ENCODE results near the gene TMC7.
"Not testable (repeated sequence)": the region's sequence is repeated elsewhere in the genome, so short reads cannot be mapped to it uniquely, and the experiment has no call there.

The TMC7 gene

DNA sequence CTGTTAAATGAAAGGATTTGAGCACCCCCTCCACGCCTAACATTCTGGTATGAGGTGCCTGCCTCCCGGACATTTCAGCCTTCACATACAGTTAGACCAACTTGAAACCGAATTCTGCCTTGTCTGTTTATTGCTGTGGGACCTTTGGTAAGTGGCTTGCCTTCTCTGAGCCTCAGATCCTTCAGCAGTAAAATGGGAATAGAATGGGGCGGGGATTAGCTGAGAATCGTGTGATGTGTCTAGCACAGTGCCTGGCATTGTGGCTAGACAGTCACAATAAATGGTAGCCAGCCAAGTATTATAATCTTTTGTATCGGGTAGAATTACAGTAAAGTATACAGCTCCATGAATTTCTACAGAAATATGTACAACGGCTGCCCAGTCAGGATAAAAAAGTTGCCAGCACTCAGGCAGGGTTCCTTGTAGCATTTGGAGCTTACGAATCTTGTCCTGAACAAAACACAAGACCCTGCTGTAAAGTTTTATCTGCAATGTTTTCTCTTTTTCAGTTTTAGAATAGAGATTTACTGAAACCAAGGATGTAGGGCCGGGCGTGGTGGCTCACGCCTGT, 786 bp downstream of the TMC7 start:
- no peak for DNase-seq

DNA sequence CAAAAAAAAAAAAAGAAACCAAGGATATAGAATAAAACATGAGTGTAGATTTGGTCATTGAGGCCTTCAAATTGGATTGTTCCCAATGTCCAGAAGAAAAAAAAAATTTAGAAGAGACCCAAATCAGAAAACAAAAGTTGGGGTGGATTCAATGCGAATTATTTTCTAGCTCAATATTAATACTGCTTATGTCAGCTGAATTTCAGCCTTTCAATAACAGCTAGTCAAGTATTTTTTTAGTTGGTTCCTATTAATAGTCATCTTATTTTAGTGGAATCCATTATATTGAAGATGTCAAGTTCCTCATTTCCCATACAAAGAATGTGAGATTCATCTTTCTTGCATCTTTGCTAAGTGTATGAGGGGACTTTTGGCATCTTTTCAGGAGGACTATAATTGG, 1.5 kb downstream of the TMC7 start:
- DNase-seq = not testable (repeated sequence)

DNA sequence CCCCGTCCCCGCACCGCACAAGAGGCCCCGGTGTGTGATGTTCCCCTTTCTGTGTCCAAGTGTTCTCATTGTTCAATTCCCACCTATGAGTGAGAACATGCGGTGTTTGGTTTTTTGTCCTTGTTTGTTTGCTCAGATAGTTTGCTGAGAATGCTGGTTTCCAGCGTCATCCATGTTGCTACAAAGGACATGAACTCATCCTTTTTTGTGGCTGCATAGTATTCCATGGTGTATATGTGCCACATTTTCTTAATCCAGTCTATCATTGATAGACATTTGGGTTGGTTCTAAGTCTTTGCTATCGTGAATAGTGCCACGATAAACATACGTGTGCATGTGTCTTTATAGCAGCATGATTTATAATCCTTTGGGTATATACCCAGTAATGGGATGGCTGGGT, 8.0 kb downstream of the TMC7 start:
- not testable (repeated sequence) for DNase-seq

DNA sequence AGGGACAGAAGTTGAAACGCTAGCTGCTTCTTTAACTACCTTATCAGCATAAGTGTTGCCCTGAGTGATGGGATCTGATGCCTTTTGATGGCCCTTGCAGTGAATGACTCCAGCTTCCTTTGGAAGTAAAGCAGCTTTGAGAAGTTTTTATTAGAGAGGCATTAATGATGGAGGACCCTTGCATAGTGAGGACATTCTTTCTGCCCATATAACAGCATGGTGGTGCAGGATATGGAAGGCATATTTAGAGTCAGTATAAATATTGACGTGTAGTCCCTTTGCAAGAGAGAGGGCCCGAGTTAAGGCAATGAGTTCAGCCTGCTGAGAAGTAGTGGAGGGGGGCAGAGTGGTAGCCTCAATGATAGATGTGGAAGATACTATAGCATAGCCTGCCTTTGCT, 9.8 kb downstream of the TMC7 start:
- not testable (repeated sequence) for DNase-seq

DNA sequence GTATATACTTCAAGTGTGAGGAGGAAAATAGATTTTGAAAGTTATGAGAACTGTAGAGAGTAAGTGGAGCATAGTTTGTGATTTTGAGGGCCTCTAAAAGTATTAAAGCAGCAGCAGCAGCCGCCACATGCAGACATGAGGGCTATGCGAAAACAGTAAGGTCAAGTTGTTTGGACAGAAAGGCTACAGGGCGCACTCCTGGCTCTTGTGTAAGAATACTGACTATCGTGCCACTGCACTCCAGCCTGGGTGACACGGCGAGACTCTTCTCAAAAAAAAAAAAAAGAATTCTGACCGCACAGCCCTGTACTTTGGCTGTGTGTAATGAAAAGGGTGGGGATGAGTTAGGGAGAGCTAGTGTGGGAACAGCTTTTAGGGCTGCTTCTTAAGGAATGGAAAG, 10.4 kb downstream of the TMC7 start:
- not testable (repeated sequence) for DNase-seq

DNA sequence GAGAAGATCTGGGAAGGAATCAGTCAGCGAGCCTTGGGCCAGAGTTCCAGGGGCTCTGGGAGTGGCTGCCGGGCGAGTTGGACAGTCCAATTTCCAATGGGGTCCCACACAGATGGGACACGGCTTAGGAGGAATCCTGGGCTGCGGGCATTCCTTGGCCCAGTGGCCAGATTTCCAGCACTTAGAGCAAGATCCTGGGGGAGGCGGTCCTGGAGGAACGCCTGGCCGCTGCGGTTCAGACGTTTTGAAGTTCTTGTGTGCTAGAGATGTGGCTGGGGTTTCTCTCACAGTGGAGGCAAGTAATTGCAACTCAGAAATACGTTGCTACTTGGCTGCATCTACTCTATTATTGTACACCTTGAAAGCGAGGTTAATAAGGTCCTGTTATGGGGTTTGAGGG, 11.7 kb downstream of the TMC7 start:
- not testable (repeated sequence) for DNase-seq

DNA sequence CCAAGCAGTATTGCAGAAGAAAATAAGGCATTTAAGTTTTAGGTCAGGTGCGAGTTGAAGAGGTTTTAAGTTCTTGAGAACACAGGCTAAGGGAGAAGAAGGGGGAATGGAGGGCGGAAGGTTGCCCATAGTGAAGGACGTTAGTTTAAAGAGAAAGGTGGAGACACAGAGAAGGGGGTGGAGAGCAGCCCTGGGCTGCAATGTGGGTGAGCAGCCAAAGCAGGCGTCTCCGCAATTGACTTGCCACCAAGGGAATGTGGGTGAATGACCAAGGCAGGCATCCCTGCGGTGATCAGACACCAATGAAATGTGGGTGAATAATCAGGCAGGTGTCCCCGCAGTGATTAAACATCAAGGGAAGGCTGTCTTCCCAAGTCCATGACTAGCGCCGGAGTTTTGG, 12.8 kb downstream of the TMC7 start:
- not testable (repeated sequence) for DNase-seq

DNA sequence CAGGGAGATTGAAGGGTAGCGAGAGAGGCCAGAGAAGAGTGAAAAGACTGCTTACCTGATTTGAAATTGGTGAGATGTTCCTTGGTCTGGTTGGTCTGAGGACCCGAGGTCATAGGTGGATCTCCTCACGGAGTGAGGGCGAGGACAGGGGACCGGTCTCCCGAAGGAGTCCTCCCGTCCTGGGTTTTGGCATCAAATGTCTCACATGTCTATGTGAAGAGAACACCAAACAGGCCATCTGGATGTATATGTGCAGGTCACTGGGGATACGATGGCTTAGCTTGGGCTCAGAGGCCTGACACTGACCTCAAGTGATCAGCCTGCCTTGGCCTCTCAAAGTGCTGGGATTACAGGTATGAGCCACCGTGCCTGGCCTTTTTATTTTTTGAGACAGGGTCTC, 13.3 kb downstream of the TMC7 start:
- not testable (repeated sequence) for DNase-seq

DNA sequence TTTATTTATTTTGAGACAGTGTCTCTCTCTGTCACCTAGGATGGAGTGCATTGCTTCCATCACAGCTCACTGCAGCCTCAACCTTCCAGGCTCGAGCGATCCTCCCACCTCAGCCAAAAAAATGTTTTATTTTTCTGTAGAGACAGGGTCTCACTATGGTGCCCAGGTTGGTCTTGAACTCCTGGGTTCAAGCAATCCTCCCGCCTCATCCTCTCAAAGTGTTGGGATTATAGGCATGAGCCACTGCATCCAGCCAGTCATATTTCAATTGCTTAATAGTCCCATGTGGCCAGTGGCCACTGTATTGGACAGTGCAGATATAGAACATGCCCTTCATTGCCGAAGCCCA, 15.3 kb downstream of the TMC7 start:
- DNase-seq = no peak

DNA sequence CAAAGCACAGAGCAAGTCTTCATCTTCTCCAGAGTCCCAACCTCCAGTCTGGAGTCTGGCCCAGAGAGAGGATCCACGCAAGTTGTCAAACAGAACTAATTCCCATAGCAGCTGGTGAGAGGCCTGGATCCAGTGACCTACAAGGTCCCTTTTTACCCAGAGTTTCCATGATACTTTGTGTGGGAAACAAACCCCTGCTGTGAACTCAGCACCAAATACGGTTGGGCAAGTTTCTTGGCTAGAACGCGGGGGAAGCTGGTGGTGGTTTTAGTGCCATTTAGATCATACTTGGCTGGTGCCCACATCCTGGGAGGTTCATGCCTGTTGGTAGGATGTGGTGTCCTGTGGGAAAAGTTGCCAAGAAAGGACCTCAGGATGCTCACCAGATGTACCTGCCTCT, 18.1 kb downstream of the TMC7 start:
- DNase-seq = no peak

DNA sequence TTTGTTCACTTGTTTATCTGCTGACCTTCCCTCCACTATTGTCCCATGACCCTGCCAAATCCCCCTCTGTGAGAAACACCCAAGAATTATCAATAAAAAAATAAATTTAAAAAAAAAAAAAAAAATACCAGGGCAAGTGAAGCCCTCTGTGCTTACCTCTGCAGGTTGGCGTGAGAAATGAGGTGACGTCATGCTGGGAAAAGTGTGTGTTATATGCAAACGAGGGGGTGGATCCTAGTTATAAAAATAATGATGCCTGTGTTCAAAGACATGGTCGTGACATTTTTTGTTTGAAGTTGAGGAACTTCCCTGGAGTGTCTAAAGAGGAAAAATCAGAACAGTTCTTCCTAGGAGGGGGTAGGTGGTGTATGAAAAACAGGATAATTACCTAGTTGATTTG, 20.2 kb downstream of the TMC7 start:
- no peak for DNase-seq

DNA sequence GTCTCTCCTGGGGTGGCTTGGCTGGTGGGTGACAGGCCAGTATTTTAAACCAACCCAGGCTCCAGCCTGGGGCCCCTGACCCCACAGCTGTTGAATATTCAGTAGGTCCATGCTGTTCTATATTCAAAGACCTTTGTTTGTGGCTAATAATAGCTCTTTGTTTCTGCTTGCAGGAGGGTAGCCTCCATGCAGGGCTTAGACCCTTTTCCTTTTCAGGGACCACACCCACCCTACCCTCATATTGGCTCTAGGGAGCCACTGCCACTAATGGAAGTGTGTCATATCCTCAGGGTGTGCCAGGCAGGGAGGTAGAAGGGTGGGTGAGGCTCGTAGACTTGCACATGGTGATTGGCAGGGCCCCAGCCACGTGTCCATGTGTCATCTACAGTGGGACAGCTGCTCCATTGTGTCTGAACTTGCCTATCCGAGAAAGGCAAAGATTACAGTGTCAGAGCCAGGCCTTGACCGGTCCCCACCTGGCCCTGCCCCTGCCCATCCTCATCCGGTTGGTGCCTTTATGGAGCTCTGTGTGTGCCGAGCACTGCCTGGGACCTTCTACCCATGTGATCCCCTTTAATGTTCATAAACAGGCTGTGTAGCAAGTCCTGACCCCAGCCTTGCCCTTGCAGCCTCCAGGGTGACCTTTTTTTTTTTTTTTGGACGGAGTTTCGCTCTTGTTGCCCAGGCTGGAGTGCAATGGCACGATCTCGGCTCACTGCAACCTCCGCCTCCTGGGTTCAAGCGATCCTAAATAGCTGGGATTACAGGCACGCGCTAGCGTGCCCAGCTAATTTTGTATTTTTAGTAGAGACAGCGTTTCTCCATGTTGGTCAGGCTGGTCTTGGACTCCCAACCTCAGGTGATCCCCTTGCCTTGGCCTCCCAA, 22.1 kb downstream of the TMC7 start:
- no peak for DNase-seq

DNA sequence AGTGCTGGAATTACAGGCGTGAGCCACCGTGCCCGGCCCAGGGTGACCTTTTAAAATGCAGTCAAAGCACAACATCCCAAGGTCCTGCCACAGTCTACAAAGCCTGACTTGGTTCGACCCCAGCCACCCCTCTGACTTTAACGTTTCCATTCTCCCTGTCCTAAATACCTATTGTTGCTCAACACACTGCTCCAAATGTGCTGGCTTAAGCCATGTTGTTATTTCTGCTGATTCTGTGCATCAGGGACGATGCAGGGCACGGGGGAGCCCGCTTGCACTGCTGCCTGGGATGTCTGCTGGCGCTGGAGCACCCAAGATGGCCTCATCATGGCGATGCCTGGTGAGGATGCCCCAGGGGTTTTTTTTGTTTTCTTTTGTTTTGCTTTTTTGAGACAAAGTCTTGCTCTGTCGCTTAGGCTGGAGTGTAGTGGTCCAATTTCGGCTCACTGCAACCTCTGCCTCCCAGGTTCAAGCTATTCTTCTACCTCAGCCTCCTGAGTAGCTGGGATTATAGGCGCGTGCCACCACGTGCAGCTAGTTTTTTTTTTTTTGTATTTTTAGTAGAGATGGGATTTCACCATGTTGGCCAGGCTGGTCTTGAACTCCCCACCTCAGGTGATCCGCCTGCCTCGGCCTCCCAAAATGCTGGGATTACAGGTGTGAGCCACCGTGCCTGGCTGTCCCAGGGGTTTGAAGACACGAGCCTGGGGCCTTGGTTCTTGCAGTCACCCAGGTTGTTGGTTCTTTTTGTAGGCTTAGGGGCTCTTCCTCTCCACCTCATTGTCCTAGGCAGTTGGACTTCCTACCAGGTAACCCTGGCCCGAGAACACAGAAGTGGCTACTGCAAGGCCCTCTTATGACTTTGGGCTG, 22.9 kb downstream of the TMC7 start:
- DNase-seq = no peak

DNA sequence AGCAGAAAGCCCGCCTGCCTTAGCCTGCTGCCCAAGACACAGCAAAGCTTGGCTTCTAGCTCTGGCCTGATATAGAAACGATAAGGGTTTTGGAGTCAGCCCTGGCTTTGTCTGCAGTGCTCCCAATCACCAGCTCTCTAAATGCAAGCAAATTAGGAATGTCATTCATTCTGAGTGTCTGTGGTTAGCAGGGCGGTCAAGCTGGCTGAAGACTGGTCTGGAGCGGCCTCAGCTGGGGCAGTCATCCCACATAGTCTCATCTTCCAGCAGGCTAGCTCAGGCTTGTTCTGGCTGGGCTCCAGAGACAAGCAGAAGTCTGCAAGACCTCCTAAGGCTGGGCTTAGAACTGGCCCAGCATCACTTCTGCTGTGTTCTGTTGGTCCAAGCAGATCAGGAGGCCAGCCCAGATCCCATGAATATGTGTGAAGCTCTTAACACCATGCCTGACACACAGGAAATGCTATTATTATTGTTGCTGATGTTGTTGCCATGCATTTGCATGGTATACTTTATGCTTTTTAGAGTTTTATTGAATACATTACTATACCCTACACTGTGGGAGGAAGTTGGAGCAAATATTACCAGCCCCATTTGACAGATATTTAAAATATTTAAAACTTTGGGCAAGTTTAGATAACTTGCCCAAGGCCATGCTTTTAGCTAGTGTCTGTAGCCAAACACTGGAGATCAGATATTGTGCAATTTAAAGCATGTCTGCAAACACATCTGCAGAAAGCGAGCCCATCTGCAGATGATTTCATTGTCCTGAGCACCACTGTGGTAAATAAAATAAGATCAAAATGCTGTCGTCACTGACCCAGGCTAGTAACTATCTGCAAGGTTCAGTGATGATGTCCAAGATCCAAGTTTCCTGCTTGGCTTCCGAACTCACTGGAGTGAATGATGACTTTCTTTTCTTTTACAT, 24.8 kb downstream of the TMC7 start:
- DNase-seq = no peak

DNA sequence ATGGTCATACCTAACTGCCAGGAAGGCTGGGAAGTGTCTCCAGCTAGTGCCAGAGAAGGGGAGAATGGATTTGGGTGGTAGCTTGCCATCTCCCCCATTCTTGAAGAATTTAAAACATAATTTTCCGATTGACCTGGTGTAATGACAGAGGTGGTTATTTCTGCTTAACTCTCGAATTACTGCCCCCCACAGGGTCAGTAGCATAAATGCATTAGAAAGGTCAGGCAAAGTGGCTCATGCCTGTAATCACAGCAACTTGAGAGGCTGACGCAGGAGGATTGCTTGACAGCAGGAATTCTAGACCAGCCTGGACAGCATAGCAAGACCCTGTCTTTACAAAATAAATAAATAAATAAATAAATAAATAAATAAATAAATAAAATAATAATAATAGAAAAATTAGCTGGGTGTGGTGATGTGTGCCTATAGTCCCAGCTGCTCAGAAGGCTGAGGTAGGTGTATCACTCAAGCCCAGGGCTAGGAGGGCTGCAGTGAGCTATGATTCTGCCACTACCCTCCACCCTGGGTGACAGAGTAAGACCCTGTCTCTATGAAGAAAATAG, 27.5 kb downstream of the TMC7 start:
- DNase-seq = no peak

DNA sequence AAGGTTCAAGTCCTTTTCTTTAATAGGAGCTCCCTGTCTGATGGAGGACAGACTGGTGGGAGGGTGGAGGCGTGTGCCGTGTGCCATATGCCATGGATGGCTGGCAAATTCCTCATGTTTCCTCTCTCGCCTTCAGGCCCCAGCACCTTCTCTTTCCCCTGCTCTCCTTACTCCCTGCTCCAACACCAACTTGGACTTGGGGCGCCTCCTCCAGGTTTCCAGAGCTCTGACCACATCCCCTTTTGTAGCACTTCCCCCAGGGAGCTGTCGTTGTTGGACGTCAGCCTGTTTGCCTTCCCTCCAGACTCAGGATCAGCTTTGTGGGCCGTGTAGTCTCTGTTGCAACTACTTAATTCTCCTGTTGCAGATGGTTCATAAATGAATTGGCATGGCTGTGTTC, 30.7 kb downstream of the TMC7 start:
- no peak for DNase-seq

DNA sequence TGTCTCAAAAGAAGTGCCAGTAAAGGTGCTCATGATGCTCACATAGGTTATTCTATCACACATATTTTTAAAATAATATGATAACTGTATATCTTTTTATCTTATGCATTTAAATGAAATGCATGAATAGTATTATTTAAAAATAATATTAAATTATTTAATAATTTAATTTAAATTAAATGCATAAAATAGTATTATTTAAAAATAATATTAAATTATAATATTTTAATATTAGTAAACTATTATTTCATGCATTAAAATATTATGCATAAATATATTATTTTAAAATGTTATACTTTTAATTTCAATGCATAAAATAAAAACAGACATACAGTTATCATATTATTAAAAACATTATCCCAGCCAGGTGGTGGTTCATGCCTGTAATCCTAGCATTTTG, 33.4 kb downstream of the TMC7 start:
- DNase-seq = no peak

DNA sequence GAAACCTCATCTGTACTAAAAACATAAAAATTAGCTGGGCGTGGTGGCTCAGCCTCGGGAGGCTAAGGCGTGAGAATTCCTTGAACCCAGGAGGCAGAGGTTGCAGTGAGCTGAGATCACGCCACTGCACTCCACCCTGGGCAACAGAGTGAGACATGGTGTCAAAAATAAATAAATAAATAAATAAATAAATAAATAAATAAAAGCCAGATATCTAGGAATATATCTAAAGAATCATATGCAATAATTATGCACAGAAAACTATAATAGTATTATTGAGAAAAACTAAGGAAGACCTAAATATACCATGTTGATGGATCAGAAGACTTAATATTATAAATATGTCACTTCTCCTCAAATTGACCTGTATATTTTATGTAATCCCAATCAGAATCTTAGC, 37.0 kb downstream of the TMC7 start:
- no peak for DNase-seq

DNA sequence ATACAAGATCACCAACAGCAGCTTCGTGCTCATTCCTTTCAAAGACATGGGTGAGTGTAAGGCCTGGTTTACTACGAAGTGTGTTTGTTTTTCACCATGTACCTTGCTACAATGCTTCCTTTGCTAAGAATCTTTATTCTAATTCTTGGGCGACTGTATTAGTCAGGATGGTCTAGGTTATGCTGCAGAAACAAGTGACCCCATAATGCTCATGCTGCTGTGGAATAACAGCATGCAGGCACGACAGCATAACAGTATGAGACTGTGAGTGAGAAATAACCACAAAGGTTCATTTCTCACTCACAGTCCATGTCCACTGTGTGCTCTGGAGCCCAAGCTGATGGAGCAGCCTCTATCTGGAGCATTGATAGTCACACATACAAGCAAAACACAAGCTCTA, 38.0 kb downstream of the TMC7 start:
- no peak for DNase-seq

DNA sequence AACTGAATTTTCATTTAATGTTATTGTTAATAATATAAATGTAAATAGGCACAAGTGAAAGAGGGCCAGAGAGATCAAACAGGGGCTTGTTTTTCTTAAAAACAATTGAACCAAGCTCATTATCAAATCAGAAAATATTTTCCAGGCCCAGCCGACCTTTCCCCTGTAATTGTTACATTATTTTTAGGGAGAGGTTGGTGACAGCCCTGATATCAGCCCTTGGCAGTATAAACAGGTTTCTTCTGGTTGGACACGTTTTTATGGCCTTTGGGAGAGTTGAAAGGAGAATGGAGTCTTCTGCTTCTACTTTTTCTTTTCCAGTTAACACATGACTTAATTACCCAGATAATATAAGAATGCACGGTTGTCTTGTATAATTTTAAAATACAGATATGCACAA, 43.7 kb downstream of the TMC7 start:
- no peak for DNase-seq

DNA sequence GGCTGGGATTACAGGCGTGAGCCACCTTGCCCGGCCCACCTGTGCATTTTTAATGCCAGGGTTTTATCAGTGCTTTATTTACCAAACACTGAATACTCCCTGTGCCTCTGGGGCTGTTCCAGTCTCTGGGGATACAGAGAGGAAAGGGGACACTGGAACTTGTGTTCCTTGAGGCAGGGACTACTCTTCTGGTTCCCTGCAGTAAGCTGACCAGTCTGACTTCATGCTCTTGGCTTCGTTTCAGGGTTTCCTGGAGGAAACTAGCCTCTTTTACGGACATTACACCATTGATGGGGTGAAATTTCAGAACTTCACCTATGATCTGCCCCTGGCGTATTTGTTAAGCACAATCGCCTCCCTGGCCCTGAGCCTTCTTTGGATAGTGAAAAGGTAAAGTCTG, 46.2 kb downstream of the TMC7 start:
- no peak for DNase-seq

DNA sequence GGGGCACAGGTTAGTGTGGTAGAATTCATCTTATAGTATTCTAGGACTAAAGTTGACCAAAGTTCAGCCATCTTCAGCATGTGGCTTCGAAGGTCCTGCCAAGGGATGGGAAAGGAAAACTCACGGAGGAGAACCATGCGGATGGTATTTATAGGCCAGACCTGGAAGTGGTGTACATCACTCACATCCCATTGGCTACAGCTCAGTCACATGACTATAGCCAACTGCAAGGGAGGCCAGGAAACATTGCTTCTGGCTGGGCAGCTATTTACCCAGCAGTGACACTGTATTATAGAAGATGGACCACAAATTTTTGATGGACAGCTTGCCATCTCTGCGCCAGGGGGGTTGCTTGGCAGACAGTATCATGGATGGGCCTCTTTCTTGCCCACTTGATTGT, 48.0 kb downstream of the TMC7 start:
- no peak for DNase-seq
